GM23338 (cell line): Measurements from ENCODE around the gene TRAPPC4. TPM values are rescaled to one million over a fixed set of nuclear protein-coding genes. Genes with fewer than 3 reads are reported as not detected.

ENCODE experiments used
- ATAC-seq: fragments of 200-7000 bp; cut with Tn5 transposase; 3 replicates; pipeline ENCODE4 v1.9.1; 2020
- DNase-seq: peaks from one replicate; pipeline ENCODE4 v3.0.0-alpha.2; 2015; ENCODE audit warnings: low spot score
- H2AFZ ChIP-seq: fragments of 200-600 bp; sonication (generic); 2 replicates; pipeline ENCODE4 v1.8.0; 2016; ENCODE audit warnings: antibody characterized with exemption, mild to moderate bottlenecking, moderate library complexity
- H3F3A ChIP-seq: fragments of 200-600 bp; sonication (generic); replicated peaks from 2 replicates; pipeline ENCODE4 v1.8.0; 2017; ENCODE audit warnings: antibody characterized with exemption, mixed run types, low read depth
- H3K27ac ChIP-seq: fragments of 200-600 bp; sonication (generic); 2 replicates; pipeline ENCODE4 v1.6.1; 2016; ENCODE audit warnings: low read depth
- H3K27me3 ChIP-seq: fragments of 200-600 bp; sonication (generic); 2 replicates; pipeline ENCODE4 v1.8.0; 2016; ENCODE audit warnings: mild to moderate bottlenecking, mixed run types, moderate library complexity; ENCODE audit not compliant: insufficient read depth
- H3K36me3 ChIP-seq: fragments of 200-600 bp; sonication (generic); 2 replicates; pipeline ENCODE4 v1.8.0; 2016; ENCODE audit warnings: mild to moderate bottlenecking; ENCODE audit not compliant: insufficient read depth
- H3K4me1 ChIP-seq: fragments of 200-600 bp; sonication (generic); 2 replicates; pipeline ENCODE4 v1.8.0; 2016; ENCODE audit warnings: mild to moderate bottlenecking, moderate library complexity; ENCODE audit not compliant: insufficient read depth
- H3K4me2 ChIP-seq: fragments of 200-600 bp; sonication (generic); 2 replicates; pipeline ENCODE4 v1.7.1; 2017; ENCODE audit warnings: mixed run types
- H3K4me3 ChIP-seq: fragments of 200-600 bp; sonication (generic); 2 replicates; pipeline ENCODE4 v1.6.1; 2016; ENCODE audit warnings: mixed run types
- H3K79me2 ChIP-seq: fragments of 200-600 bp; sonication (generic); replicated peaks from 2 replicates; pipeline ENCODE4 v1.8.0; 2017; ENCODE audit warnings: mild to moderate bottlenecking; ENCODE audit not compliant: insufficient read depth
- H3K9me2 ChIP-seq: fragments of 200-600 bp; sonication (generic); 2 replicates; pipeline ENCODE4 v1.8.0; 2017; ENCODE audit not compliant: insufficient read depth
- H4K20me1 ChIP-seq: fragments of 200-600 bp; sonication (generic); replicated peaks from 2 replicates; pipeline ENCODE4 v1.8.0; 2017; ENCODE audit warnings: mild to moderate bottlenecking; ENCODE audit not compliant: insufficient read depth
- H3K27ac Mint-ChIP-seq: 2 replicates; pipeline ENCODE4 v1.8.0; 2020; ENCODE audit warnings: inconsistent platforms, mild to moderate bottlenecking, moderate library complexity, mixed read lengths
- H3K27me3 Mint-ChIP-seq: 3 replicates; pipeline ENCODE4 v1.8.0; 2022; ENCODE audit warnings: low read depth, mild to moderate bottlenecking, moderate library complexity, mixed read lengths, inconsistent platforms; ENCODE audit not compliant: insufficient read depth, poor library complexity
- H3K36me3 Mint-ChIP-seq: 3 replicates; pipeline ENCODE4 v1.8.0; 2021; ENCODE audit warnings: low read depth, mild to moderate bottlenecking, inconsistent platforms, moderate library complexity, mixed read lengths
- H3K4me1 Mint-ChIP-seq: 3 replicates; pipeline ENCODE4 v1.8.0; 2020; ENCODE audit warnings: mild to moderate bottlenecking, inconsistent platforms, mixed read lengths
- H3K4me3 Mint-ChIP-seq: 3 replicates; pipeline ENCODE4 v1.8.0; 2021; ENCODE audit warnings: moderate library complexity, mild to moderate bottlenecking, inconsistent platforms, mixed read lengths
- H3K9me3 Mint-ChIP-seq: 3 replicates; pipeline ENCODE4 v1.8.0; 2020; ENCODE audit warnings: moderate library complexity, mild to moderate bottlenecking, inconsistent platforms, mixed read lengths
- CREB1 ChIP-seq: fragments of 250-450 bp; sonication (Bioruptor Pico); IDR thresholded peaks from 2 replicates; pipeline ENCODE4 v1.5.0; 2020; ENCODE audit warnings: low read depth, mild to moderate bottlenecking, moderate library complexity
- CTCF ChIP-seq, 2 experiments: fragments of 200-600 bp in 1 of 2; sonication (generic) in 1 of 2; conservative IDR thresholded peaks; 2 replicates each; pipeline versions ENCODE4 v1.5.1 to v1.6.1; 2016 to 2017; ENCODE audit warnings: antibody characterized with exemption in 2 of 2, low read depth in 2 of 2, mild to moderate bottlenecking in 2 of 2, moderate library complexity in 1 of 2
- EZH2 ChIP-seq: fragments of 200-600 bp; sonication (generic); IDR thresholded peaks from one replicate; pipeline ENCODE4 v1.8.0; 2017; ENCODE audit warnings: antibody characterized with exemption, mild to moderate bottlenecking, low read depth; ENCODE audit not compliant: unreplicated experiment
- EZH2phosphoT487 ChIP-seq: fragments of 200-600 bp; sonication (generic); IDR thresholded peaks from one replicate; pipeline ENCODE4 v1.8.1; 2018; ENCODE audit warnings: antibody characterized with exemption; ENCODE audit not compliant: unreplicated experiment
- JUNB ChIP-seq: IDR thresholded peaks from one replicate; pipeline ENCODE4 v1.6.1; 2016; ENCODE audit warnings: antibody characterized with exemption; ENCODE audit not compliant: unreplicated experiment
- NANOG ChIP-seq: IDR thresholded peaks from 2 replicates; pipeline ENCODE4 v1.6.1; 2016; ENCODE audit warnings: antibody characterized with exemption, borderline replicate concordance
- POLR2AphosphoS5 ChIP-seq: IDR thresholded peaks from 2 replicates; pipeline ENCODE4 v1.6.1; 2016; ENCODE audit warnings: antibody characterized with exemption, low read depth
- STAT1 ChIP-seq: IDR thresholded peaks from one replicate; pipeline ENCODE4 v1.6.1; 2016; ENCODE audit warnings: antibody characterized with exemption; ENCODE audit not compliant: unreplicated experiment
- ZNF114 ChIP-seq: fragments of 250-450 bp; sonication (Bioruptor Pico); IDR thresholded peaks from 2 replicates; pipeline ENCODE4 v1.5.0; 2020; ENCODE audit warnings: mild to moderate bottlenecking, moderate library complexity
- ZNF331 ChIP-seq: fragments of 250-450 bp; sonication (Bioruptor Pico); IDR thresholded peaks from 2 replicates; pipeline ENCODE4 v1.5.0; 2020; ENCODE audit warnings: low read depth, mild to moderate bottlenecking, moderate library complexity
- ZNF462 ChIP-seq: fragments of 250-450 bp; sonication (Bioruptor Pico); IDR thresholded peaks from 2 replicates; pipeline ENCODE4 v1.5.0; 2020; ENCODE audit warnings: mild to moderate bottlenecking, moderate library complexity
- polyA plus RNA-seq: library from polyadenylated mRNA; unstranded; fragments of >200 nt; fragmentation: Nextera tagmentation; extraction: Ambion mirVana; gene quantifications from 2 replicates; pipeline ENCODE4 v1.2.1, GENCODE V29; 2016
- total RNA-seq: library from RNA; depleted of rRNA; stranded (reverse); fragments of >200 nt; shearing (Covaris generic); gene quantifications from 2 replicates; pipeline ENCODE4 v1.2.3, GENCODE V29; 2014
- TF ChIP-seq, protein P1 (sequence below): IDR thresholded peaks from 2 replicates; pipeline ENCODE4 v1.6.1; 2016; ENCODE audit warnings: antibody characterized with exemption
- TF ChIP-seq, protein P2 (sequence below): IDR thresholded peaks from one replicate; pipeline ENCODE4 v1.6.1; 2018; ENCODE audit warnings: antibody characterized with exemption; ENCODE audit not compliant: unreplicated experiment

TRAPPC4 gene
- total and polyA plus RNA-seq, 2 experiments from 2014 or later, result 79.9 to 142 TPM

DNA sequence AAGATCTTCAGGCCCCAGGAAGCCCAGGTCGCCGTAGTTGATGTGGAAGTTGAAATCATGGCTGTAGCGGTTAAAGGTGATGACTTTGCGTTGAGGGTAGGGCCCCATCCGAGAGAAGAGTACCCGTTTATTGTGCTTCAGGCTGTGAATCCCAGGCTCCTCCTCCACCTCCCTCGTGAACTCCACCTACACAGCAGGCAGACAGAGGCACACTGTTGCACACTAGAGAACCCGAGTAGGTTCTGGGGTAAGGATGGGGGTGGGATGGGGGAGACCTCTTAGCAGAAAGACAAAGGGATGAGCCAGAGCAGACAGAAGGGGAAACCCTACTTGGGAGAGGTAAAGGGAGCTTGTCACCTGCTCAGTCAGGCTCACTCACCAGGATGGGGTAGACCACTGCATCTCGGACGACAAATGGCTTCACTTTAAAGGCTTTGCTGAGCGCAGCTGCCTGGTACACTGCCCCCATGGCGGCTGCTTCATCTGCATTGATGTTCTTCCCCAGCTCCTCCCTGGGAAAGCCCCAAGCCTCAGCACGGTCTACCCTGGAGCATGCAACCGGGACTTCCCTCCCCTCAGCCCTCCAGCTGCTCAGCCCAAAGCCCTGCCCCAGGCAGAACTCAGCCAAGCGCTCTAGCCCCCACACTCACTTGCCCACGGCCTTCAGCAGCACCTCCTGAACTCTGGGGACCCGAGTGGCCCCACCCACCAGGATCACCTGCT, 33.0 kb downstream of the TRAPPC4 start:
- no peaks in the 10 kb centered on the region for H3K9me2 ChIP-seq
- H3K9me3 Mint-ChIP-seq, result no peaks in the 10 kb centered on the region
- H3K27me3 ChIP-seq, result no peaks in the 10 kb centered on the region
- H3K79me2 ChIP-seq, result peaks cover 36% of the 10 kb centered on the region
- DNase-seq (no peak), ATAC-seq (no peak)
- no peak overlapping the region for H3K27ac ChIP-seq
- H4K20me1 ChIP-seq, result peaks cover 31% of the 10 kb centered on the region
- H3K27ac Mint-ChIP-seq, result no peak overlapping the region
- H3K4me3 ChIP-seq, result no peak overlapping the region
- peaks cover 7% of the 10 kb centered on the region; the same call in 1 of the 2 replicates for H3F3A ChIP-seq
- H3K4me3 Mint-ChIP-seq, result no peak overlapping the region
- no peak overlapping the region for H2AFZ ChIP-seq
- TF ChIP-seq, protein P1, sequence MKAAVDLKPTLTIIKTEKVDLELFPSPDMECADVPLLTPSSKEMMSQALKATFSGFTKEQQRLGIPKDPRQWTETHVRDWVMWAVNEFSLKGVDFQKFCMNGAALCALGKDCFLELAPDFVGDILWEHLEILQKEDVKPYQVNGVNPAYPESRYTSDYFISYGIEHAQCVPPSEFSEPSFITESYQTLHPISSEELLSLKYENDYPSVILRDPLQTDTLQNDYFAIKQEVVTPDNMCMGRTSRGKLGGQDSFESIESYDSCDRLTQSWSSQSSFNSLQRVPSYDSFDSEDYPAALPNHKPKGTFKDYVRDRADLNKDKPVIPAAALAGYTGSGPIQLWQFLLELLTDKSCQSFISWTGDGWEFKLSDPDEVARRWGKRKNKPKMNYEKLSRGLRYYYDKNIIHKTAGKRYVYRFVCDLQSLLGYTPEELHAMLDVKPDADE, result no peak
- TF ChIP-seq STAT1, result no peak
- TF ChIP-seq CREB1 (CRISPR knock-in tag), result no peak
- TF ChIP-seq EZH2phosphoT487, result no peak
- TF ChIP-seq ZNF114 (CRISPR knock-in tag), result no peak
- TF ChIP-seq JUNB, result no peak
- no peak for TF ChIP-seq ZNF331
- TF ChIP-seq, protein P2, sequence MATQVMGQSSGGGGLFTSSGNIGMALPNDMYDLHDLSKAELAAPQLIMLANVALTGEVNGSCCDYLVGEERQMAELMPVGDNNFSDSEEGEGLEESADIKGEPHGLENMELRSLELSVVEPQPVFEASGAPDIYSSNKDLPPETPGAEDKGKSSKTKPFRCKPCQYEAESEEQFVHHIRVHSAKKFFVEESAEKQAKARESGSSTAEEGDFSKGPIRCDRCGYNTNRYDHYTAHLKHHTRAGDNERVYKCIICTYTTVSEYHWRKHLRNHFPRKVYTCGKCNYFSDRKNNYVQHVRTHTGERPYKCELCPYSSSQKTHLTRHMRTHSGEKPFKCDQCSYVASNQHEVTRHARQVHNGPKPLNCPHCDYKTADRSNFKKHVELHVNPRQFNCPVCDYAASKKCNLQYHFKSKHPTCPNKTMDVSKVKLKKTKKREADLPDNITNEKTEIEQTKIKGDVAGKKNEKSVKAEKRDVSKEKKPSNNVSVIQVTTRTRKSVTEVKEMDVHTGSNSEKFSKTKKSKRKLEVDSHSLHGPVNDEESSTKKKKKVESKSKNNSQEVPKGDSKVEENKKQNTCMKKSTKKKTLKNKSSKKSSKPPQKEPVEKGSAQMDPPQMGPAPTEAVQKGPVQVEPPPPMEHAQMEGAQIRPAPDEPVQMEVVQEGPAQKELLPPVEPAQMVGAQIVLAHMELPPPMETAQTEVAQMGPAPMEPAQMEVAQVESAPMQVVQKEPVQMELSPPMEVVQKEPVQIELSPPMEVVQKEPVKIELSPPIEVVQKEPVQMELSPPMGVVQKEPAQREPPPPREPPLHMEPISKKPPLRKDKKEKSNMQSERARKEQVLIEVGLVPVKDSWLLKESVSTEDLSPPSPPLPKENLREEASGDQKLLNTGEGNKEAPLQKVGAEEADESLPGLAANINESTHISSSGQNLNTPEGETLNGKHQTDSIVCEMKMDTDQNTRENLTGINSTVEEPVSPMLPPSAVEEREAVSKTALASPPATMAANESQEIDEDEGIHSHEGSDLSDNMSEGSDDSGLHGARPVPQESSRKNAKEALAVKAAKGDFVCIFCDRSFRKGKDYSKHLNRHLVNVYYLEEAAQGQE, result no peak
- no peak for TF ChIP-seq CTCF (conservative IDR thresholded peaks at IDR 0.05; ENCODE audit: low read depth in 2 of 2)
- no peak for TF ChIP-seq ZNF462 (CRISPR knock-in tag)
- no peak for TF ChIP-seq POLR2AphosphoS5
- no peak for TF ChIP-seq EZH2
- no peak for TF ChIP-seq NANOG
- H3K4me2 ChIP-seq, result no peak overlapping the region
- H3K36me3 ChIP-seq, result peaks cover 66% of the 10 kb centered on the region
- H3K4me1 Mint-ChIP-seq, result peaks cover 9% of the 10 kb centered on the region
- peaks cover 8% of the 10 kb centered on the region for H3K4me1 ChIP-seq
- H3K36me3 Mint-ChIP-seq, result peaks cover 95% of the 10 kb centered on the region
- peaks cover 17% of the 10 kb centered on the region for H3K27me3 Mint-ChIP-seq
